GM12892 (cell line): ENCODE measurements around the gene TTK.

Source experiments
- POLR2A ChIP-seq: IDR thresholded peaks from 2 replicates; pipeline ENCODE4 v1.6.1; 2011; ENCODE audit warnings: low read depth, low read length, control low read depth
- TAF1 ChIP-seq: IDR thresholded peaks from 2 replicates; pipeline ENCODE4 v1.6.1; 2011; ENCODE audit warnings: low read depth, mild to moderate bottlenecking, control low read depth, low read length, borderline replicate concordance

DNA sequence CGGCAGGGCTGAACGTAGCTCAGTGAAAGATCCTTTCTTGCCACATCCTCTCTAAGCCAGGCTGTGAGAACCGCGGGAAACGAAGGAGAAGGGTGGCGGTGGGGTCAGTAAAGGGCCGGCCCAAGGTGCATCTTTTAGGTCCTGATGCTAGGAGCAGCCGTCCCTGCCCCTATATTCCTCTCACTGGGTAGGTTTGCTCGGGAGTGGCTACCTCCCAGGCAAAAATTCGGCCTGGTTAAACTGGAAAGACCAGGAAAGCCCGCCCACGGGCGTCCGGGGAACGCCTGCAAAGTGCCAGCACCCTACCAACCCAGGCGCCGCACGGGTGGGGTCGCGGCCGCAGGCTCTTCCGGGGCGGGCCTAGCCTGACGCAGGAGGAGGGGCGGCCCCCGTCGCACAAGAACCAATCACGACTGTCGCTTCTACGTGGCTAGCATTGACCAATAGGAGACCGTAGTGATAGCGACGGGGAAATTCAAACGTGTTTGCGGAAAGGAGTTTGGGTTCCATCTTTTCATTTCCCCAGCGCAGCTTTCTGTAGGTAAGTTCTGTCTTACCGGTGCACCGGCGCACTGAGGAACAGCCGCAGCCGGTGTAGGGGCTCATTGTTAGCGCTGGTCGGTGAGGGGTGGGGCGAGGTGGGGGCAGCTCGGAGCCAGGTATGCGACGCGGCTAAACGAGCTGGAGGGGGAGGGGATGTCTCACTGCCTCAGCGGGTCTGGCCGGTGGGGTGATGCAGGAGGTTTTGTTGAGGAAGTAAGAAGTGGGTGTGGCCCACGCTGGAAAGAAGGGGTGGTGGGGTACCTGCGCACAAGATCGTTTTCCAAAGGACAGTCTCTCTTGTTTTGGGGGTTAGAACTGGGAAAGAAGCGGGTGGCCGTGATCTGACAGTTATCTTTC, at the start of gene TTK:
- TF ChIP-seq TAF1, result no peak
- peak; percentile 54; the same call in 1 of the 2 replicates for TF ChIP-seq POLR2A
